Lower leg skin (tissue), 4 donors: Measurements from ENCODE around the gene CYB5RL. TPM values are rescaled to one million over a fixed set of nuclear protein-coding genes. Genes with fewer than 3 reads are reported as not detected.

Experiments used
- DNase-seq, 2 donors: peaks; one replicate each; pipeline ENCODE4 v3.0.0-alpha.2; 2019; ENCODE audit warnings: low spot score in 2 of 2
- H3K4me3 ChIP-seq: fragments of 200-600 bp; sonication (generic); 2 replicates; pipeline ENCODE4 v1.5.1; 2017; ENCODE audit warnings: mild to moderate bottlenecking, low read depth; ENCODE audit not compliant: poor library complexity, severe bottlenecking
- POLR2A ChIP-seq, 2 donors: fragments of 450-650 bp; IDR thresholded peaks; one replicate each; pipeline ENCODE4 v1.6.1; 2016 to 2017; ENCODE audit warnings: antibody characterized with exemption in 2 of 2, mild to moderate bottlenecking in 1 of 2, moderate library complexity in 1 of 2
- WGBS, 2 donors: methylation state at CpG; one replicate each; pipeline ENCODE4 v1.1.5; 2018; 5-methylcytosine and 5-hydroxymethylcytosine counted together
- intact Hi-C: fragments of 100-400 bp; cut with DNase I; formaldehyde crosslinking; loops from one replicate; pipeline ENCODE4 v1.15.0; 2023; ENCODE audit warnings: low total_unique reads
- total RNA-seq, 4 donors: library from RNA; depleted of rRNA; stranded (reverse); fragments of >200 nt; gene quantifications; one replicate each; pipeline ENCODE4 v1.1.0, GENCODE V29; 2016
- TF ChIP-seq, protein P1 (sequence below), 3 donors: fragments of 450-650 bp; IDR thresholded peaks; one replicate each; pipeline ENCODE4 v1.5.1; 2016; ENCODE audit warnings: antibody characterized with exemption in 3 of 3, mild to moderate bottlenecking in 3 of 3, moderate library complexity in 2 of 3

Gene CYB5RL
- total RNA-seq, 4 donors from 2014 or later, result 2.4 to 15.2 (median 5.6) TPM

DNA sequence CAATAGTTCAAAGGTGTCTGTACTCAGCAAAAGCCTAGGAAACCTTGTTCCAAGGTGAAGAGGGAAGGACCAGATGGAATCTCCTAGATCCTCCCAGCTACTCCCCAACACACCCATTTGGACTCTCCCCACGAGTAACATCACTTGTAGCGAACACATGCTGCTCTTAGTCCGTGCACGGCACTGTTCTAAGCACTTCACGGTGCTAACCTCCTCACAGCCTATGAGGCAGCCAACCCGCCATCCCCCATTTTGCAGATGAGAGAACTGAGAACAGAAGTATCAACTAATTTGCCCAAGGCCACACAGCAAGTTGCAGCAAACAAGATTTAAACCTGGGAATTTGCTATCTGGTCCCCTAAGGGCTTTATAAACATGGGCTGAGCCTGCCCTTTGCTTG lies 24.4 kb upstream of the CYB5RL start:
- intact Hi-C loops, result no loop called here
- WGBS, 2 donors, result 62 to 75% methylated on average over 6 of the region's 6 CpGs
- no peak for DNase-seq
- no peak overlapping the region for H3K4me3 ChIP-seq
- TF ChIP-seq, protein P1, sequence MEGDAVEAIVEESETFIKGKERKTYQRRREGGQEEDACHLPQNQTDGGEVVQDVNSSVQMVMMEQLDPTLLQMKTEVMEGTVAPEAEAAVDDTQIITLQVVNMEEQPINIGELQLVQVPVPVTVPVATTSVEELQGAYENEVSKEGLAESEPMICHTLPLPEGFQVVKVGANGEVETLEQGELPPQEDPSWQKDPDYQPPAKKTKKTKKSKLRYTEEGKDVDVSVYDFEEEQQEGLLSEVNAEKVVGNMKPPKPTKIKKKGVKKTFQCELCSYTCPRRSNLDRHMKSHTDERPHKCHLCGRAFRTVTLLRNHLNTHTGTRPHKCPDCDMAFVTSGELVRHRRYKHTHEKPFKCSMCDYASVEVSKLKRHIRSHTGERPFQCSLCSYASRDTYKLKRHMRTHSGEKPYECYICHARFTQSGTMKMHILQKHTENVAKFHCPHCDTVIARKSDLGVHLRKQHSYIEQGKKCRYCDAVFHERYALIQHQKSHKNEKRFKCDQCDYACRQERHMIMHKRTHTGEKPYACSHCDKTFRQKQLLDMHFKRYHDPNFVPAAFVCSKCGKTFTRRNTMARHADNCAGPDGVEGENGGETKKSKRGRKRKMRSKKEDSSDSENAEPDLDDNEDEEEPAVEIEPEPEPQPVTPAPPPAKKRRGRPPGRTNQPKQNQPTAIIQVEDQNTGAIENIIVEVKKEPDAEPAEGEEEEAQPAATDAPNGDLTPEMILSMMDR (IDR thresholded peaks at IDR 0.05), result no peak
- no peak for TF ChIP-seq POLR2A (IDR thresholded peaks at IDR 0.05)

DNA sequence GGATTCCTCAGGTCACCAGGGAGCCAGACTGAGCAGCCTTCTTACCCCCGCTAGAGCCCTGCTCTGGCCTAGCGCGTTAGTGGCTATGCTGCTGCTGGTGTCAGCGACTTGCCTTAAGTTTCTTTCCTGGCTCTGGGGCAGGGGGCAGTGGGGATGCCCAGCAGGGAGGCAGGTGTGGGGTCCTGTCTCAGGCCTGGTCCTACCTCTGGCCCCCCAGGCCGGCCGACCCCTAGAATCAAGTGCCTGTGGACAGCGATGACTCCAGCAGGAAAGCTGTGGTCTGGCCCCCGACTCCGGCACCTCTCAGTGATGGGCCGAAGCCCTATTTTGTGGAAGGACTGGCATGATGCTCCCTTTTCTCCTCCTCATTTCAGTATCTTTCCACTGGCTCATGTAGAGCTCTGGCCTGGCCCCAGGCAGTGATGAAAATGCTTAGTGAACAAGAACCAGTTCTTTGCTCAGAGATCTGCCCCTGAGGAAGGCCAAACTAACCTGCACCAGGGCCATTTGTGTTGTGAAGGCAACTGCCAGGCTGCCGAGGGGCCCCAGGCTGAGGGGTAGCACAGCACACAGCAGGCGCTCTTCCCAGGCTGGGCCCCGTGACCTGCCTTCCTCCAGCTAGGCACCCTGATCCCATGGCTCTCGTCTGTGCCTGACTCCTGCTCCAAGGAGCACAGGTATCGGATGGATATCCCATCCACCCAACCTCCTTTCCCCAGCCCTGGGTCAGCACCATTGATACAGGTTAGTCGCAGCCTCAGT lies 23.8 kb upstream of the CYB5RL start:
- no peak overlapping the region for H3K4me3 ChIP-seq
- WGBS, 2 donors, result 85 to 86% methylated on average over 11 to 16 of the region's 16 CpGs
- intact Hi-C loops, result no loop called here
- no peak for DNase-seq
- TF ChIP-seq, protein P1 (IDR thresholded peaks at IDR 0.05), result no peak
- TF ChIP-seq POLR2A (IDR thresholded peaks at IDR 0.05), result no peak

DNA sequence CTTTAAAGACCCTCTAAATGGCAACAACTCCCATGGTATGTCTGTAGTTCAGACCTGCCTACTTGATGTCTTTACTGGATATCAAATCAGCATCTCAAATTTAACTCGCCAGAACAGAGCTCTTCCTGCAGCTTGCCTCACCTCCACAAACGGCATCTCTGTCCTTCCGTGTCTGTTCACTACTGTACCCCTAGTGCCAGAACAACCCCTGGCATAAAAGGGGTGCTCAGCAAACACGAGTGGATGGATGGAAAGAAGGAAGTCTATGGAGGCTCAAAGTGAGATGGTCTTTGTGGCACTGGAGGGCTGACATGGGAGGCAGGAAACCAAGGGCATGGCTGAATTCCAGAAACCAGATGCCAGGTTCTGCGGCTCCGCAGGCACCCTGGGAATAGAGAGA lies 22.9 kb upstream of the CYB5RL start:
- WGBS, 2 donors, result 63 to 78% methylated on average over 6 of the region's 6 CpGs
- intact Hi-C loops, result no loop called here
- TF ChIP-seq, protein P1 (IDR thresholded peaks at IDR 0.05), result no peak
- no peak for TF ChIP-seq POLR2A (IDR thresholded peaks at IDR 0.05)
- DNase-seq, result no peak
- H3K4me3 ChIP-seq, result no peak overlapping the region

DNA sequence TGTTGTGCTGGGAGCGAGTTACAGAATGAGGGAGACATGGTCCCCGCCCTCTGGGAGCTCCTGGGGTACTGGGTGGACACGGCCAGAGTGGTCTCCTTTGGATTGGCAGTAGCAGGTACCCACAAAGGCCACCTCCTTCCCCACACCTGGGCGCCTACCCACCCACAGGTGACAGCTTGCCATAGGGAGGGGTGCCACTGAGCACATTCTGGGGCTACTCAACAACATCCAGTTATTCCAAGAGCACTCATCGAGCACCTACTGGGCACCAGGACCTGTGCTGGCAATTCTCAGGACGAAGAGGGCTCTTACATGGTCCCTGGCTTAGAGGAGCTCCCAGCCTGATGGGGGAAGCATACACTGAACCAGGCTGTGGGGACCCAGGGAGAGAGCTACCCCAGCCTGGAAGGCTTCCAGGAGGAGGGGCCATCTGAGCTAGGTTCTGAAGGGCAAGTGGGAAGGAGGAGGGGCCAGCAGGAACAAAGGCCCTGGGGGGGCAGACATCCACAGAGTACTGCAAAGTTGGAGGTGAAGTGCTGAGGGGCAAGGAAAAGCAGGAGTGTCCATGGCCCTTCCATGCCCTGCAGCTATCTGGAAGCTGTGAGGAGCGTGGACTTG lies 22.1 kb upstream of the CYB5RL start:
- DNase-seq, result peak in 1 of 2 donors; percentile 78
- TF ChIP-seq, protein P1 (IDR thresholded peaks at IDR 0.05), result no peak
- no peak for TF ChIP-seq POLR2A (IDR thresholded peaks at IDR 0.05)
- 84 to 85% methylated on average over 6 to 7 of the region's 7 CpGs for WGBS, 2 donors
- no peak overlapping the region for H3K4me3 ChIP-seq
- intact Hi-C loops, result no loop called here

DNA sequence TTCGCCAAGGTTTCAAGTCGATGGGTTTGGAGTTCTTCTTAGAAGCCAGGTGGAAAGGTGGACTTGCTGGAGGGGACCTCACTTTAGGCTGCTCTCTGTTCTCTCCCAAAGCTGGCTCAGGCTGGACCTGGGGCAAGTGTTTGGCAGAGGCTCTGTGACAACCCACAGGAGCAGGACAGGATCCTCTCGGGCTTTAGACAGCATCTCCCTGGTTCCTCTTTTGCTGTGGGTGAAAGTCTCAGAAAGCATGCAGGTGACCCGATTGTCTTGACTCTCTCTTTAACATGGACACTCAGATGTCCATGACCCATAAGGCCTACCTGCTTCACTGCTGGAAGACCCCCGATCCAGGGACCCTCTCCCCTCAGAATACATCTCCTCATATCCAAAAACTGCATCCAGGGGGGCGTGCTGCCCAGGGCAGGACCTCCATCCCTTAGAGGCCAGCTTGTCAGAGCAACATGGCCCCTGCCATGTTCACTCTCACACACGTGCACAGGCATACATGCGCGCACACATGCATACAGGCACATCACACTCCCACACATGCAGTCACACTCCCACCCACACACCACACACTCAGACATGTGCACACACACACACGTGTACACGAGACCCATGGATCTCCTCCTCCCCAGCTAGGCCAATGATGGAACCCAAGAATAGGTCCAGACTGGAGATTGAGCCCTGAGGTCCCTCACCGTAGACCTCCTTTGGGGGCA lies 21.4 kb upstream of the CYB5RL start:
- TF ChIP-seq, protein P1 (IDR thresholded peaks at IDR 0.05), result no peak
- TF ChIP-seq POLR2A (IDR thresholded peaks at IDR 0.05), result no peak
- peak in 1 of 2 donors; percentile 73 for DNase-seq
- 86 to 90% methylated on average over 12 of the region's 12 CpGs for WGBS, 2 donors
- intact Hi-C loops, result no loop called here
- no peak overlapping the region for H3K4me3 ChIP-seq
